ENCODE measurements around the gene GBX2.
"Not testable (repeated sequence)": the region's sequence is repeated elsewhere in the genome, so short reads cannot be mapped to it uniquely, and the experiment has no call there.

The GBX2 gene

DNA sequence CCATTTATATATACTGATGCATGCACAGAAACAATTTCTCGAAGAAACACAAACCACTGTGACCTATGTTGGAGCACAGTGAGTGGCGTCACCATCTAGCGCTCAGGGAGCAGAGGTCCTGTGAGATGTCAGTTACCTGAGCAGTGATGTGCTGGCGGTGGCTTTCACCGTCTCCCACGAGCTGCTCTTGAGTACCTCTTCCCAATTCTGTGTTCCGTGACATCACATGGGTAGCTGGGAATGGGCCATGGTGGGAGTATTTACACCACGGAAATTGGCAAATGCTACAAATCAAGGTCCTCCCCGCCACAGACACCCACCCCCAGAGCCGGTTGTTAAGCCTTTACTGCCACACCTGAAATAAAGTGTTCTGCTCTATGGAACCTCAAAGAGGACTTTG lies 24.4 kb downstream of the GBX2 start:
- DNase-seq, result no peak

DNA sequence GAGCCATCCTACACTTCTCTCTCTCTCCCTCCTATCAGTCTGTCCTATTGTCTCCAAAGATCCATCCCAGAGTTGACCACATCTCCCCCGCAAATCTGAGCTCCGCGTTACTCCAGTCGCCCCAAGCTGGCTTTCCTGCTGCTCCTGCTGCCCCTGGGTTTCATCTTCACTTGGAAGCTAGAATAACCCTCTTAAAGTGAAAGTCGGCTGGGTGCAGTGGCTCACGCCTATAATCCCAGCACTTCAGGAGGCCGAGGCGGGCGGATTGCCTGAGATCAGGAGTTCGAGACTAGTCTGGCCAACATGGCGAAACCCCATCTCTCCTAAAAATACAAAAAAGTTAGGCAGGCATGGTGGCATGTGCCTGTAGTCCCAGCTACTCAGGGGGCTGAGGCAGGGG lies 26.6 kb downstream of the GBX2 start:
- not testable (repeated sequence) for DNase-seq

DNA sequence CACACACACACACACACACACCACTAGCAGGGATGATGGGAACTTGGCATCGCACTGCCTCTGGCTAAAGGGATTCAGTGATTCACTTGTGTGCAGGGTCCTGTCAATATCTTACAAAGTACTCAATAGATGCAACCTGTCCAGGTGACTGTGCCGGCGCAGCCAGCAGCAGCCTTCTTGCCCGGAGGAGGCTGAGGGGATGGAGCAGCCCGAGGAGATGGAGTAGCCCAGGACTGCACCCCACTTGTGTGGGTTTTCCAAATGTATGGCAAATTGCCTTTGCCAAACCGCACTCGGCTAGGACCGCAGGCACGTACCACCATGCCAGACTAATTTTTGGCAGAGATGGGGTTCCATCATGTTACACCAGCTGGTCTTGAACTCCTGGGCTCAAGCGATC lies 31.1 kb downstream of the GBX2 start:
- DNase-seq, result no peak

DNA sequence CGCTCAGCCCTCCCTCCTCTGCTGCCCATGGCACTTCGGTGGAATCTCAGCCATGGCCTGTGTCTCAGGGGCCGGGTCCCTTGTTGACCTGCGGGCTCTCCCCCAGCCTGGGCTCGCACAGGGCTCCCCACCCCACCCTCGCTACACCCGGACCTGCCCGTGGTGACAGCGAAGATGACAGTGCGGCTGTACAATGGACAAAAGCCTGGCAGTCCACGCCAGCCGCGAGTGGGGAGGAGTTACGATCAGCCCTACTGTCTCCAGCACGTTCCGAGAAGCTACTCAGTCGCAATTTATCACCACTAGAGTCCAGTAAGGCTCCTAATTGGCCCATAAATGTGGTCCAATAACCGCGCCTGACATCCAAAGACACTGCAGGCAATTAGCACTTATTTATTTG lies 31.6 kb downstream of the GBX2 start:
- no peak for DNase-seq

DNA sequence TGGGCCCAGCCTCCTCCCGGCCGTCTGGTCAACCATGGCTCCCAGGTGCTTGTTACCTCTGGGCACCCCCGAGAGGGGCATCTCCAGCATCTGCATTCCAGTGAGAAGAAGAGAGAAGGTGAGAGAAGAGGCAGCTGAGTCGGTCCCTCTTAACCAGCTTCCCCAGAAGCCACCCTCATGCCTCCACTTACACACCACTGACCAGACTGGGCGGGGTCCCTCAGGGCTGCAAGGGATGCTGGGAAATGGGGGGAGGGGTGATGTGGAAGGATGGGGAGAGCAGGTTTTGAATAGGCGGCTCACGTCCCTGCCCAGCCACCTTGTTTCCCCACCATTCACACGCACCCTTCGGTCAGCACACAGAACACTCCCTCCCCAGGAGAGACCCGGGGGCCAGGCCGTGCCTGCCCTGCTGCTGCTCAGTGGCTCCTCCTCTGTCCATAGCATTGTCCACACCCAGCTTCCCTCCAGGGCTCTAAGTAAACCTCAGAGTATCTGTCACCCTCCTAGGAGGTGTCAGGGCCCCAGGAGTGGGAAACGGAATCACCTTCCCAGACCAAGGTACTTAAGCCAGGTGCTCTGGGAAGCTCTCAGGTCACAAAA lies 34.7 kb downstream of the GBX2 start:
- DNase-seq, result no peak

DNA sequence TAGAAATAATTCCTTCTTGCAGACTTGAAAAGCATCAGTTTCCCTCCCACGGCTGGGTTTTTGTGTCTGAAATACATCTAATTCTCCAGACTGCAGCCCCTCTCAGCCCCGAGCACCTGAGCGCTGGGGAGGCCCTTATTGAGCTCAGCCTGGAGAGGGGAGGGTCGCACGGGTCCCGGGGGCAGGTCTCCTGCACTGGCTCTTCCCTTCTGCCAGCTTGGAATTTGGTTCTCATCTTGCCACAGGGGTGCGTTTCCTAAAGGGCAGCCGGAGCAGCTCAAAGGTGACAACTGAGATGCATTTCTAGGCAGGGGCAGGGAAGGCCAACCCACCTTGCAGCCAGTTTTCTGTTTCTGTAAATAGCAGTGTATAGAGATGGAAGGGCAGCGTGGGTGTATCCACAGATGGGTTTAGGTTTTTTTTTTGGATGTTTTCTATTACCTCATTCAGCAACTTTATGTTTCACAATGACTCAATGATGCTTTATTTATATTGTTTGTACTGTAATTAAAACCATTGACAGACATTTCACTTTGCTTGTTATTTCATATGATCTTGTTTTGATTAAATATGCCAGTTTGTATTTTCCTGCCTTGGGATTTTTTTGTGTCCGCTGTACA lies 37.0 kb downstream of the GBX2 start:
- no peak for DNase-seq

DNA sequence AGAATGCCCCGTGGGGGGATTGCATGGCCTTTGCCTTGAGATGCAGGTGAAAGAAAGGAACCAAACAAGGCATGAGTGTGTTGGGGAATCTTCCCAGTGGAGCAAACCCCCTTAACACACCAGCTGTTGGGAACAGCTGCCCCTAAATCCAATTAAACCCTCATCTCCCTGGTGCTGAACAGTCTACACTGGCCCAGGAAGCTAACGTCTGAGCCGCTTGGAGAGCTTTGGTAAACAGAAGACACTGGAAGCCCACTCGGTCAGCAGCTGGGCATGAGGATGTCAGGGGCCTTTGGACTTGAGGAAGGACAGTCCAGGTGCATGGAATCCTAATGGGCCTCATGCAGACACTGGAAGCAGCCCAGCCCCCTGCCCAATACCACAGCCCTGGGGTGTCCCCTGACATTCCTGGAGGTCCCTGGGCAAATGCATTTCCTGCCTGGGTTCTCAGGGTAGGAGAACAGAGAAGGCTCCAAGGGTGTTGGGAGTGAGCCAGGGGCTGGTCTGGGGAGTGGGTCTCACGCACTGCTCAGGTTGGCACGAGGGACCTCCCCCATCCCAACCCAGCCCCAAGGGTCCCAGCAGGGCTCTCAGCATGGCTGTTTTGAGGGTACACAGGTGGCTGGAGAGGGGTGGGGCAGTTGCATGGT lies 37.7 kb downstream of the GBX2 start:
- DNase-seq, result no peak

DNA sequence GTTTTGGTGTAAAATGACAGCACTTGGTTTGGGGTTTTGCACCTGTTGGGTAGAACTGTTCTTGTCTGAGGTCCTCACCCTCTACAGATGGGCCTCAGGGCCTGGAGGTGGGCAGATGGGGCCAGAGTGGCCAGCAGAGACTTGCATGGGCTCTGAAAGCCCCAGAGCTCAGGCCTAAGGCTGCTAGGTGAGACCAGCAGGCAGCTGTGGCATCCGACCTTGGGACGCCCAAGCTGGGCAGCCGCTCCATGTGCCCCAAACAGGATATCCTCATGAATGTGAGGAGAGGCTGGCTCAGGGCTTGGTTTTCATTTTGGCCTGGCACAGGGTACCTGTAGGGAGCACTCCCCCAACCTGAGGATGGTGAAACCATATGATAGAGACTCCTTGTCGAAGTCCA lies 38.3 kb downstream of the GBX2 start:
- DNase-seq, result no peak

DNA sequence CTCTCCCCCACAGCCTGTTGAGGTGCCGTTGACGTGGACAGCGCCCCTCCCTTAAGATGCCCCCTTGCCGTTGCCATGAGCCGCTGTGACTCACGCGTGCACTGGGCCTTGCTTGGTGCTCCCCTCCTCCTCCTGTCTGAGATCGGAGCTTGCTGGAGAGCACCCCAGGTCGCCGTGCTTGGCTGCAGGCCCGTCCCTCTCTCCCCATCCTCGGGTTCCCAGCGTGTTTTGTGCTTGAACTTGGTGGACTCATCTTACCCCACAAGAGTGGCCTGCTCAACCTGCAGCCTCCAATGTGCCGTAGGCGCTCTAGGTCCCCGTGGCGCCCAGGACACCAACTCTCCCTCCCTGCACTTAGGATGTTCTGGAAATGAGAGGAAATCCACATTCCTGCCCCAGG lies 39.9 kb downstream of the GBX2 start:
- no peak for DNase-seq

DNA sequence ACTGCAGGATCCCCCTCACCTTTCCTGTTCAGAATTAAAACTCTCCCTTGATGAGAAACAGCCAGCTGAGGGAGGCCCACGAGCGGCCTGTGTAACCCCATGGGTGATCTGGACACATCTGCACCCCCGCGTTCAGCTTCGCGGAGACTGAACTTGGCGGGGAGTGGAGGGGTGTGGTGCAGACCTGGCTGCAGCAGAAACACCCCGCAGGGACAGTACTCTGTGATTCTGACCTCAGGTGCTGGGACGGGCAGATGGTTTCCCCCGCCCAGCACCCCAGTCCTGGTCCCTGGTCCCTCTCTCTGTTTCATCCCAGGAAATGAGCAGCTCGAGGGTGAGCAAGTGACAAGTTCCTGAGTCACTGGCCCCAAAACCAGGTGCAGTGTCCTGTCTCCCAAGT lies 41.2 kb downstream of the GBX2 start:
- no peak for DNase-seq

DNA sequence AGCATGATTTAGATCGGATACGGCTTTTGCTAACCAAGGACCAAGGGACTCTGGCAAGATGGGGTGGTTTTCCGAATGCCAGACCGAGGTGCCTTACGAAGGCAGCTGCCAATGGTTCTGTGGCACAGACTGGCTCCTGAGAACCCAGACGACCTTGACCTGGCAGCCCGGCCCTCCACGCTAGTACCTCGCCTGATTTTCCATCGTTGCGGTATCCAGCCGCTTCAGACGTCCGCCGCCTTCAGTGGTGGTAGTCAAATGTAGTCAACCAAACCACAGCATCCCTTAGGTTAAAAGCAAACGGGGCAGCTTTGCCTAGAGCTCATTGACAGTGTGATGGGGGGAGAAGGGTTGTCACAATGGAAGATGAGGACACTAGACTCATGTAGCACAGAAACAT lies 42.6 kb downstream of the GBX2 start:
- no peak for DNase-seq

DNA sequence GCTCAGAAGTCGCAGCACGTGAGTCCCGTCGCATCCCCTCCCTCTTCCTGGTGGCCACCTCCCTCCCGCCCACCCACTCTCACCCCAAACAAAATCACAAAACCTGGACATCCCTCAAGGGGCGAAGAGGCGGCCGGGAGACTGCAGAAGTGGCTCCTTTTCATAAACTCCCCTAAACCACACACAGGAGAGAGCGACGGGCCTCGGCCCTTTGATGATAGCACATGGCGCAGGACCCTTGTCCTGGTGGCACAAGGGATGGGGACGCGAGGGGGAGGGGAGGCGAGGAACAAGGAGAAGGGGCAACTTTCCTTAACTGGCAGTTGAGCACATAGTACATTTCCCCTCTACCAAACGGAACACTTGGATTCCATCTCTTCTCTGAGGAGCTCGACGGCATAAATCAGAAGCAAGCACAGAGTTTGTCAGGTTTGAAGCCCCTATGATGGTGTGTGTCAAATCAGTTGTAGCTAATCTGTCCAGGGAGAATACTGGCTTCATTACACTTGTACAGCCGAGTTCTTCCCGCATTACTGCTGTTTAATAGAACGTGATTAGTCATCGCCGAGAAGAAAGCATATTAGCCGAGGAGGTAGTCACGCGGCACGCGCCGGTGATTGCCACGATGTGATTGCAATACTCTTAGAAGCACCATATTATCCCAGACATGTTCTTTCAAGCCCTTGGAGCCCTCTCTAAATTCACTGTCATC lies 43.8 kb downstream of the GBX2 start:
- no peak for DNase-seq

DNA sequence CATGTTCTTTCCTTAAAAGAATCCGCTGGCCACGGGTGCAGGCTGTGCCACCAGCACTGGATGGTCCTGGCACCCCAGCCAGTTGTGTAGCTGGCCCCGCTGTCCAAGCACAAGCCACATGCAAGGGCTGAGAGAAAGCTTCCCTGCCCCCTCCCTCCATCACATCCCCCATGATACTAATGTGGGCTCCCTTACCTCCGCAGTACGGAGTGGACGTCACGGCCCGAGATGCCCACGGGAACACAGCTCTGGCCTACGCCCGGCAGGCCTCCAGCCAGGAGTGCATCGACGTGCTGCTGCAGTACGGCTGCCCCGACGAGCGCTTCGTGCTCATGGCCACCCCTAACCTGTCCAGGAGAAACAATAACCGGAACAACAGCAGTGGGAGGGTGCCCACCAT lies 44.5 kb downstream of the GBX2 start:
- DNase-seq, result no peak

DNA sequence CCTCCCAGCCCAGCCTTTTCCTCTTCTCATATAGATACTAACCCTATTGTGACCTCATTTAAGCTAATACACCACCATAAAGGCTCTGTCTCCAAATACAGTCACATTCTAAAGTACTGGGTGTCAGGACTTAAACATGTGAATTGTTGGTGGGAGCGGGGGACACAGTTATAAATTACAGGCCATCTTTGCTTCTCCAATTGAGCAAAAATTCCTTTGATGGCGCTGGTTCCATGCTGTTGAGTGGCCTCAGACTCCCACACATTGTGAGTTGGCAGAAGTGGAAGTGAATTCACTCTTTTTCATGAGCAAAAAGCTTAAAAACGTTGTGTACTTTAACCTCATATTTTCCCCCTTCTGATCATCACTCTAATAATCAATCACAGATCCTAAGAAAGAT lies 46.0 kb downstream of the GBX2 start:
- no peak for DNase-seq

DNA sequence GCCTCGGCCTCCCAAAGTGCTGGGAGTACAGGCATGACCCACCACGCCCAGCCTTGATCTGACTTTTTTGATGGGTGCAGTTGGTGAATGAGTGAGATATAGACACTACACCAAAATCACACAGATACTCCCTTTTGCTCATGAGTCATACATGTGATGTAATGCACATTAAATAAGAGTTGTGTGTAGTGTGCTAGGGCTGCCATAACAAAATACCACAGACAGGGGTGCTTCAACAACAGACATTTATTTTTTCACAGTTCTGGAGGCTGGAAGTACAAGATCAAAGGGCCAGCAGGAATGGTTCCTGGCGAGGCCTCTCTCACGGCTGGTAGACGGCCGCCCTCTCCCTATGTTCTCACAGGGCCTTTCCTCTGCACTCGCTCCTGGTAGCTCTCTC lies 46.6 kb downstream of the GBX2 start:
- no peak for DNase-seq

DNA sequence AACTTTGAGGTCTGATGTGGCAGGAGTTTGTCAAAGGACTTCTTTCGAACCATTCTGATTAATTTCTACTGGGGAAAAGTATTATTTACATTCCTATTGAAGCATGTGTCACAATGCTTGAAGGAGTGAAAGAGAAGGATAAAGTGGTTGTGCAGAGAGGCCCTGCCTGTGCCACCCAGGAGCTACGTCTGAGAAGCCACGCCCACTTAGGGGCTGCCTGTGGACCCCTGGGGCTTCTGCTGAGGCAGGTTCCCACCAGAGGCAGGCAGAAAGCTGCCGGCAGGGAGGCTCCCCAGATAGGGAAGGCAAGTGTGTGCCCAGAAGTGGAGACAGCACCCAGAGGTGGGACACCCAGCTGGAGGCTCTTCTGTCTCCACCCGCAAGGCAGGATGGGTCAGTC lies 47.4 kb downstream of the GBX2 start:
- DNase-seq, result no peak

DNA sequence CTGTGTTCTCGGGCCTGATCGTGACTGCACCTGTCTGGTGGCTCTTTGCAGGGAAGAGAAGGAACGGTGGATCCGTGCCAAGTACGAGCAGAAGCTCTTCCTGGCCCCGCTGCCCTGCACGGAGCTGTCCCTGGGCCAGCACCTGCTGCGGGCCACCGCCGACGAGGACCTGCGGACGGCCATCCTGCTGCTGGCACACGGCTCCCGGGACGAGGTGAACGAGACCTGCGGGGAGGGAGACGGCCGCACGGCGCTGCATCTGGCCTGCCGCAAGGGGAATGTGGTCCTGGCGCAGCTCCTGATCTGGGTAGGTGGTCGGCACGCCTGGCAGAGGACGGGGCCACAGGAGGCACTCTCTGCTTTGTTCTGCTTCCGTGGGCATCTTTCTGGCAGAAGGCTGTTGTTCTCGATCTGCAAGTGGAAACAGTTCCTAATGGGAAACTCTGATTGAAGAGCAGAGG lies 48.0 kb downstream of the GBX2 start:
- DNase-seq, result no peak

DNA sequence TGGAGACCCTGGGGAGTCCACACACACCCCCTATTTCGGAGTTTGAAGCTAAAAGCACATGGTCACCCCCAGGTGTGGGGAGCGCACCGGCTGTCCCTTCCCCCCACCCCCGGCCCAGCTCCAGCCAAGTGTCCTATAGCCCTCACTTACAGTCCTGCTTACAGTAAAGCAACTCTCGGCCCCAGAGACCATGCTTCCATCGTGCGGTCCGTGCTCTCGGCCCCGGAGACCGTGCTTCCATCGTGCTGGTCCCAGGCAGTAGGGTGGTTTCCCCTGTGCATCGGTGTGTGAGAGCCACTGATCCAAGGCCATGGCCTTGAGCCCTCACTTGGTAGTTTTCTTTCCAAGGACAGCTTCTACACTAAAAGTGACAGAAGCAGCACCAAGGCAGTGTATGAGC lies 48.7 kb downstream of the GBX2 start:
- no peak for DNase-seq

DNA sequence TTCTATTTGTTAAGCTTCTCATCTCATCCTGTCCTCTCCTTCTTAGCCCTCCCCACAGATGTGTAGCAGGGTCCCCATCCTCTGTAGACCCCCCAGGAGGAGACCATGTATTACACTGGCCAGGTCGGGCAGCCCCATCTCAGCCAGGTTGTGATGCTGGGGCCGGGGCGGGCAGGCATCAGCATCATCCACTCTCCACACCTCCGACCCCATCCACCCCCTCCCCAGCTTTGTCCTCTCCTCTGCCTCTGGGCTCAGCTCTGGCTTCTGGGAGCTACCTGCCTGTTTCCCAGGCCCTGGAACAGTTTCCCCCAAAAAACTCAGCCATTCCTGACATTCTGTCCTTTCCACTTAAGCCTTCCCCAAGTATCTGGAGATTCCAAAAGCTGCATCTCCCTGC lies 49.2 kb downstream of the GBX2 start:
- DNase-seq, result no peak

DNA sequence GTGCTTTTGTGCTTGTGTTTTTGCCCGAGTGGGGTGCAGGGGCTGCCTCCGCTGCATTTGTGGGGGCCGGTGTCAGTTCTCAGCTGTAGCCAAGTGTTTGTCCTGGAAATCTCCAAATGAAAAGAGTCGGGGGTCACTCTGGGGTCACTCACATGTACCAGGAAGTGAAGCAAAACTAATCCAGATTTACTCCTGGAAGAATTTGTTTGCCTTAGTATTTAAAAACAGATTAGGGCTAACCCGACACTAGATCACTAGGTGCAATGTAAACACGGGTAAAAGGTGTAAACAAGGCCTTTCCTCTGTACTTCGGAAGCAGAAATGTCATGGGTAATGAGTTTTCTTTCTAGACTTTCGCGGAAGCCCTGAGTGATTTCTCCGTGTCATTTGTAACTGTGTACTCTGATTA lies 50.3 kb downstream of the GBX2 start:
- DNase-seq, result no peak

DNA sequence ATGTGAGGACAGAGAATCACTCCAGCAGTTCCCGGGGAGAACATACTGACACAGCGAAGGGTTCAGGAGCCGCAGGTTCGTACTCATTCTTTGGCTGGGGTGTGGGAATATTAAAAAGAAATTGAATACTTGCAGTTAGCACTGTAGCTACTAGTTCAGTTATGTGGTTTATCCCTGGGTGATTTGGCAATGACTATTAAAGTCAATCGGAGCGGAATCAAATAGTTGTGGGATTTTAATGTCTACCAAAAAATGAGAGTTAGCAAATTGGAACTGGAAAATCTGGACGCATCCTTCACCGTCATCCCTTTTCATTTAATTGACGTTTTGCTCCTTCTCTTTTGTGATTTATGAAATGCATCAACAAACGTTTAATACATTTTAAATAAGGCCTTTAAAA lies 50.8 kb downstream of the GBX2 start:
- DNase-seq, result no peak
